Uterus (tissue), 4 donors: Measurements from ENCODE around the gene PLIN1. TPM values are rescaled to one million over a fixed set of nuclear protein-coding genes. Genes with fewer than 3 reads are reported as not detected.

Experiments used
- DNase-seq, 2 donors: peaks; one replicate each; pipeline ENCODE4 v3.0.0-alpha.2; 2019 to 2020
- H3K27ac ChIP-seq, 2 donors: fragments of 200-600 bp; sonication (generic); 1 replicate in 1 of 2; 2 replicates in 1 of 2; pipeline ENCODE4 v1.5.1; 2016 to 2018
- H3K27me3 ChIP-seq, 2 donors: fragments of 200-600 bp; sonication (generic); one replicate each; pipeline ENCODE4 v1.5.1; 2018 to 2019; ENCODE audit warnings: control low read depth in 1 of 2
- H3K36me3 ChIP-seq, 2 donors: fragments of 200-600 bp; sonication (generic); one replicate each; pipeline ENCODE4 v1.5.1; 2019; ENCODE audit warnings: control low read depth in 1 of 2
- H3K4me1 ChIP-seq, 2 donors: fragments of 200-600 bp; sonication (generic); one replicate each; pipeline ENCODE4 v1.5.1; 2018 to 2019; ENCODE audit warnings: control low read depth in 1 of 2
- H3K4me3 ChIP-seq, 2 donors: fragments of 200-600 bp; sonication (generic); 1 replicate in 1 of 2; 2 replicates in 1 of 2; pipeline ENCODE4 v1.5.1; 2018 to 2019; ENCODE audit warnings: mild to moderate bottlenecking in 1 of 2
- H3K9me3 ChIP-seq, 2 donors: fragments of 200-600 bp; sonication (generic); one replicate each; pipeline ENCODE4 v1.5.1; 2019; ENCODE audit warnings: control low read depth in 1 of 2
- CTCF ChIP-seq, 4 experiments: fragments of 200-600 bp in 2 of 4; fragments of 450-650 bp in 2 of 4; sonication (generic) in 2 of 4; IDR thresholded peaks; one replicate each; pipeline ENCODE4 v1.5.1; 2016 to 2019; ENCODE audit warnings: antibody characterized with exemption in 4 of 4, mild to moderate bottlenecking in 2 of 4, moderate library complexity in 1 of 4
- POLR2A ChIP-seq, 2 donors: fragments of 450-650 bp; IDR thresholded peaks; one replicate each; pipeline ENCODE4 v1.6.1; 2016; ENCODE audit warnings: antibody characterized with exemption in 2 of 2, mild to moderate bottlenecking in 1 of 2, moderate library complexity in 1 of 2
- intact Hi-C: fragments of 100-400 bp; cut with DNase I; formaldehyde crosslinking; loops from one replicate; pipeline ENCODE4 v1.15.1; 2023; ENCODE audit warnings: low total_unique reads
- total RNA-seq, 4 donors: library from RNA; depleted of rRNA in 3 of 4; stranded (reverse); fragments of >200 nt in 3 of 4; gene quantifications; one replicate each; pipeline versions ENCODE4 v1.1.0 to v1.2.4, GENCODE V29; 2014 to 2023
- donor health status: DM: yes; HTN: yes; CAD: no.

Gene PLIN1
- total RNA-seq, 4 donors from 2014 or later = 0.26 to 1.3 (median 0.48) TPM; not detected in 1

GRCh38 chr15:89653578-89653977 is 25.6 kb downstream of the PLIN1 start:
- no peaks in the 10 kb centered on the region for H3K27me3 ChIP-seq
- DNase-seq = no peak
- H3K27ac ChIP-seq = no peak overlapping the region
- no peaks in the 10 kb centered on the region for H3K4me1 ChIP-seq
- no peaks in the 10 kb centered on the region for H3K36me3 ChIP-seq
- no peak overlapping the region for H3K4me3 ChIP-seq
- intact Hi-C loops = no loop called here
- H3K9me3 ChIP-seq = no peaks in the 10 kb centered on the region
- no peak for TF ChIP-seq POLR2A (IDR thresholded peaks at IDR 0.05)
- TF ChIP-seq CTCF (IDR thresholded peaks at IDR 0.05) = no peak

GRCh38 chr15:89652666-89653065 is 26.5 kb downstream of the PLIN1 start:
- no peak overlapping the region for H3K27ac ChIP-seq
- no peak overlapping the region for H3K4me3 ChIP-seq
- DNase-seq = no peak
- no peak for TF ChIP-seq POLR2A (IDR thresholded peaks at IDR 0.05)
- TF ChIP-seq CTCF (IDR thresholded peaks at IDR 0.05) = no peak
- no peaks in the 10 kb centered on the region for H3K9me3 ChIP-seq
- intact Hi-C loops = no loop called here
- H3K36me3 ChIP-seq = no peaks in the 10 kb centered on the region
- H3K27me3 ChIP-seq = no peaks in the 10 kb centered on the region
- H3K4me1 ChIP-seq = no peaks in the 10 kb centered on the region

- no peaks in the 10 kb centered on the region for H3K27me3 ChIP-seq
- no peaks in the 10 kb centered on the region for H3K9me3 ChIP-seq
- intact Hi-C loops = no loop called here
- no peaks in the 10 kb centered on the region for H3K36me3 ChIP-seq
- no peak for DNase-seq
- H3K4me1 ChIP-seq = no peaks in the 10 kb centered on the region
- no peak overlapping the region for H3K4me3 ChIP-seq
- no peak for TF ChIP-seq CTCF (IDR thresholded peaks at IDR 0.05)
- H3K27ac ChIP-seq = no peak overlapping the region
Observed at GRCh38 chr15:89652131-89652530, 27.0 kb downstream of the PLIN1 start.

GRCh38 chr15:89649716-89650115 is 29.5 kb downstream of the PLIN1 start:
- no peak for DNase-seq
- Histone ChIP-seq H3K9me3 (no peaks in the 10 kb centered on the region), H3K27me3 (no peaks in the 10 kb centered on the region), H3K36me3 (no peaks in the 10 kb centered on the region), H3K4me1 (no peaks in the 10 kb centered on the region), H3K4me3 (no peak overlapping the region), H3K27ac (no peak overlapping the region)
- no peak for TF ChIP-seq CTCF (IDR thresholded peaks at IDR 0.05)
- TF ChIP-seq POLR2A (IDR thresholded peaks at IDR 0.05) = no peak
- intact Hi-C loops = no loop called here

- Histone ChIP-seq H3K27ac (no peak overlapping the region), H3K4me1 (no peaks in the 10 kb centered on the region), H3K36me3 (no peaks in the 10 kb centered on the region), H3K27me3 (no peaks in the 10 kb centered on the region), H3K4me3 (no peak overlapping the region), H3K9me3 (no peaks in the 10 kb centered on the region)
- intact Hi-C loops = no loop called here
- TF ChIP-seq POLR2A (IDR thresholded peaks at IDR 0.05) (no peak), CTCF (IDR thresholded peaks at IDR 0.05) (no peak)
- DNase-seq = no peak
Observed at GRCh38 chr15:89649013-89649625, 30.0 kb downstream of the PLIN1 start.
